IMR-90 (cell line): ENCODE results near the gene RASD2. TPM values are rescaled to one million over a fixed set of nuclear protein-coding genes. Genes with fewer than 3 reads are reported as not detected.

Experiments
- ATAC-seq: fragments of 200-7000 bp; cut with Tn5 transposase; 2 replicates; pipeline ENCODE4 v1.9.1; 2020; ENCODE audit warnings: low read depth, mild to moderate bottlenecking, moderate library complexity
- BruUV-seq: library from RNA; stranded (reverse); fragments of 400-500 nt; replicated peaks from 2 replicates; lab custom pipeline; 2021; lab: Mats Ljungman, UMichigan
- CTCF ChIA-PET: fragments of 300-600 bp; formaldehyde crosslinking; extraction: SDS; loops from one replicate; lab custom pipeline; 2021; ENCODE audit warnings: antibody characterized with exemption; lab: Yijun Ruan, JAX
- POLR2A ChIA-PET: fragments of 300-600 bp; sonication (Branson Sonifier 250); formaldehyde crosslinking; loops from one replicate; lab custom pipeline; 2022; ENCODE audit warnings: antibody characterized with exemption; ENCODE audit not compliant: unreplicated experiment; lab: Charles Lee
- DNase-seq: peaks from one replicate; pipeline ENCODE4 v3.0.0; 2013
- H2AFZ ChIP-seq: replicated peaks from 2 replicates; pipeline ENCODE3; 2013; ENCODE audit warnings: low read length, mild to moderate bottlenecking; ENCODE audit not compliant: poor library complexity
- H2AK5ac ChIP-seq: 2 replicates; pipeline ENCODE4 v1.6.1; 2013; ENCODE audit warnings: low read depth, low read length, inconsistent platforms
- H2AK9ac ChIP-seq: replicated peaks from 2 replicates; pipeline ENCODE3; 2013; ENCODE audit warnings: mild to moderate bottlenecking, low read depth, low read length, moderate library complexity; ENCODE audit not compliant: poor library complexity
- H2BK120ac ChIP-seq: 2 replicates; pipeline ENCODE4 v1.6.1; 2013; ENCODE audit warnings: low read depth, low read length, inconsistent platforms
- H2BK15ac ChIP-seq: 3 replicates; pipeline ENCODE4 v1.6.1; 2013; ENCODE audit warnings: low read depth, low read length, inconsistent platforms
- H2BK20ac ChIP-seq: 2 replicates; pipeline ENCODE4 v1.6.1; 2013; ENCODE audit warnings: low read depth, mild to moderate bottlenecking, inconsistent platforms, low read length, moderate library complexity
- H2BK5ac ChIP-seq: 2 replicates; pipeline ENCODE4 v1.6.1; 2013; ENCODE audit warnings: mild to moderate bottlenecking, low read depth, low read length, inconsistent platforms; ENCODE audit not compliant: poor library complexity, severe bottlenecking
- H3K14ac ChIP-seq: replicated peaks from 2 replicates; pipeline ENCODE4 v1.6.1; 2013; ENCODE audit warnings: low read depth, low read length, inconsistent platforms
- H3K18ac ChIP-seq: 2 replicates; pipeline ENCODE4 v1.6.1; 2013; ENCODE audit warnings: low read depth, low read length, control low read depth
- H3K23ac ChIP-seq: 2 replicates; pipeline ENCODE4 v1.6.1; 2013; ENCODE audit warnings: low read depth, low read length, inconsistent platforms
- H3K27ac ChIP-seq: 2 replicates; pipeline ENCODE4 v1.5.1; 2013; ENCODE audit warnings: mild to moderate bottlenecking, control low read depth, low read length; ENCODE audit not compliant: insufficient read depth
- H3K27me3 ChIP-seq: 2 replicates; pipeline ENCODE4 v1.6.1; 2013; ENCODE audit warnings: low read length; ENCODE audit not compliant: control insufficient read depth, insufficient read depth
- H3K36me3 ChIP-seq: 2 replicates; pipeline ENCODE4 v1.6.1; 2013; ENCODE audit warnings: low read length, mixed read lengths; ENCODE audit not compliant: control insufficient read depth, insufficient read depth
- H3K4ac ChIP-seq: 2 replicates; pipeline ENCODE4 v1.6.1; 2013; ENCODE audit warnings: low read depth, low read length, inconsistent platforms
- H3K4me1 ChIP-seq: 2 replicates; pipeline ENCODE4 v1.6.1; 2013; ENCODE audit warnings: low read length, mixed read lengths; ENCODE audit not compliant: control insufficient read depth, insufficient read depth
- H3K4me2 ChIP-seq: 2 replicates; pipeline ENCODE4 v1.6.1; 2013; ENCODE audit warnings: low read depth, mild to moderate bottlenecking, control low read depth, low read length, moderate library complexity
- H3K4me3 ChIP-seq: 2 replicates; pipeline ENCODE4 v1.5.1; 2013; ENCODE audit warnings: low read depth, mild to moderate bottlenecking, control low read depth, low read length, moderate library complexity; ENCODE audit not compliant: insufficient read depth
- H3K56ac ChIP-seq: 2 replicates; pipeline ENCODE4 v1.6.1; 2013; ENCODE audit warnings: low read length, inconsistent platforms; ENCODE audit not compliant: insufficient read depth; ENCODE audit errors: extremely low read depth
- H3K79me1 ChIP-seq, 2 experiments: 2 replicates each; pipeline ENCODE4 v1.6.1; 2013; ENCODE audit warnings: low read length in 2 of 2, inconsistent platforms in 1 of 2, low read depth in 1 of 2
- H3K9ac ChIP-seq: 2 replicates; pipeline ENCODE4 v1.6.1; 2013; ENCODE audit warnings: low read depth, low read length, control low read depth
- H3K9me1 ChIP-seq: 2 replicates; pipeline ENCODE4 v1.6.1; 2013; ENCODE audit warnings: low read length, inconsistent platforms; ENCODE audit not compliant: insufficient read depth
- H3K9me3 ChIP-seq: 2 replicates; pipeline ENCODE4 v1.6.1; 2013; ENCODE audit warnings: low read length; ENCODE audit not compliant: control insufficient read depth, insufficient read depth
- H4K20me1 ChIP-seq: 2 replicates; pipeline ENCODE4 v1.6.1; 2013; ENCODE audit warnings: low read length, inconsistent platforms; ENCODE audit not compliant: insufficient read depth
- H4K5ac ChIP-seq: 2 replicates; pipeline ENCODE4 v1.6.1; 2013; ENCODE audit warnings: mild to moderate bottlenecking, low read depth, low read length, control low read depth
- H4K8ac ChIP-seq, 2 experiments: 2 replicates each; pipeline ENCODE4 v1.6.1; 2013; ENCODE audit warnings: low read depth in 2 of 2, low read length in 2 of 2, control low read depth in 1 of 2, inconsistent platforms in 1 of 2
- H4K91ac ChIP-seq: 2 replicates; pipeline ENCODE4 v1.6.1; 2013; ENCODE audit warnings: low read depth, low read length, inconsistent platforms; ENCODE audit not compliant: insufficient read depth
- BHLHE40 ChIP-seq: fragments of 150-350 bp; IDR thresholded peaks from 2 replicates; pipeline ENCODE4 v1.6.1; 2016; ENCODE audit warnings: mild to moderate bottlenecking, low read depth, low read length
- CEBPB ChIP-seq: IDR thresholded peaks from 2 replicates; pipeline ENCODE4 v1.6.1; 2012; ENCODE audit warnings: low read depth, low read length, improper control_type of control experiment
- CHD1 ChIP-seq: IDR thresholded peaks from 2 replicates; pipeline ENCODE4 v1.6.1; 2012; ENCODE audit warnings: low read depth, low read length, improper control_type of control experiment
- CTCF ChIP-seq: conservative IDR thresholded peaks from 2 replicates; pipeline ENCODE4 v1.5.1; 2012; ENCODE audit warnings: mild to moderate bottlenecking, low read depth, low read length, improper control_type of control experiment
- FOS ChIP-seq: fragments of 150-350 bp; IDR thresholded peaks from 2 replicates; pipeline ENCODE4 v1.6.1; 2016; ENCODE audit warnings: low read depth, low read length
- MAFK ChIP-seq: IDR thresholded peaks from 2 replicates; pipeline ENCODE4 v1.6.1; 2012; ENCODE audit warnings: low read depth, low read length, improper control_type of control experiment
- MAZ ChIP-seq: IDR thresholded peaks from 2 replicates; pipeline ENCODE4 v1.6.1; 2012; ENCODE audit warnings: low read depth, mild to moderate bottlenecking, low read length, improper control_type of control experiment, moderate library complexity, borderline replicate concordance
- MXI1 ChIP-seq: IDR thresholded peaks from 2 replicates; pipeline ENCODE4 v1.6.1; 2012; ENCODE audit warnings: low read depth, mild to moderate bottlenecking, low read length, moderate library complexity, borderline replicate concordance
- NFE2L2 ChIP-seq: fragments of 150-350 bp; IDR thresholded peaks from 2 replicates; pipeline ENCODE4 v1.6.1; 2016; ENCODE audit warnings: low read depth, mild to moderate bottlenecking, low read length
- POLR2A ChIP-seq: IDR thresholded peaks from 2 replicates; pipeline ENCODE4 v1.6.1; 2012; ENCODE audit warnings: mild to moderate bottlenecking, low read depth, low read length
- RAD21 ChIP-seq: IDR thresholded peaks from 2 replicates; pipeline ENCODE4 v1.6.1; 2012; ENCODE audit warnings: low read length, improper control_type of control experiment
- RCOR1 ChIP-seq: IDR thresholded peaks from 2 replicates; pipeline ENCODE4 v1.6.1; 2012; ENCODE audit warnings: mild to moderate bottlenecking, low read length, improper control_type of control experiment; ENCODE audit not compliant: insufficient replicate concordance
- RFX5 ChIP-seq: IDR thresholded peaks from 2 replicates; pipeline ENCODE4 v1.8.0; 2012; ENCODE audit warnings: low read depth, mild to moderate bottlenecking, low read length, moderate library complexity
- SMC3 ChIP-seq: fragments of 150-350 bp; IDR thresholded peaks from 2 replicates; pipeline ENCODE4 v1.6.1; 2016; ENCODE audit warnings: low read depth, mild to moderate bottlenecking, antibody characterized with exemption, low read length, moderate library complexity
- USF2 ChIP-seq: fragments of 150-350 bp; IDR thresholded peaks from 2 replicates; pipeline ENCODE4 v1.6.1; 2017; ENCODE audit warnings: mild to moderate bottlenecking, antibody characterized with exemption, low read length, low read depth
- WGBS, 2 experiments: methylation state at CpG; one replicate each; pipeline versions ENCODE4 v1.1.5 to v1.1.7; 2013; ENCODE audit warnings: missing lambda C conversion rate in 2 of 2; ENCODE audit not compliant: insufficient read length in 1 of 2; ENCODE audit errors: extremely low coverage in 2 of 2; 5-methylcytosine and 5-hydroxymethylcytosine counted together
- dilution Hi-C: fragments of 300-500 bp; cut with HindIII; formaldehyde crosslinking; loops from one replicate; pipeline ENCODE4 v1.14.3; 2018; ENCODE audit warnings: low sequenced_read_pairs; ENCODE audit not compliant: unreplicated experiment
- in situ Hi-C: fragments of 300-500 bp; cut with MboI; formaldehyde crosslinking; loops from 3 replicates; pipeline ENCODE4 v1.14.3; 2019; ENCODE audit warnings: low sequenced_read_pairs, inconsistent platforms, mixed read lengths
- intact Hi-C: fragments of 100-400 bp; cut with micrococcal nuclease; formaldehyde crosslinking; loops from 2 replicates; pipeline ENCODE4 v1.10.0; 2022
- polyA plus RNA-seq, 3 experiments: library from polyadenylated mRNA; depleted of rRNA; stranded (reverse); fragments of >200 nt; gene quantifications; 2 replicates each; pipeline ENCODE4 v1.2.3, GENCODE V29; 2012; ENCODE audit warnings: low replicate concordance in 1 of 3
- total RNA-seq: library from RNA; depleted of rRNA; stranded (reverse); fragments of >200 nt; gene quantifications from 2 replicates; pipeline ENCODE4 v1.2.3, GENCODE V29; 2012
- TF ChIP-seq, protein P1 (sequence below): fragments of 150-350 bp; IDR thresholded peaks from 2 replicates; pipeline ENCODE4 v1.6.1; 2016; ENCODE audit warnings: low read depth, mild to moderate bottlenecking, low read length, moderate library complexity, borderline replicate concordance

The RASD2 gene
- total and polyA plus RNA-seq, 2 of the 4 experiments (the other 2 are of a cell fraction) = under 0.01 to 0.32 TPM

- no peak overlapping the region for H3K27ac ChIP-seq
- POLR2A ChIA-PET = no interaction called here
- ATAC-seq = peak; percentile 21; the same call in 1 of the 2 replicates
These were observed 15.5 kb upstream of the RASD2 start for GRCh38 chr22:35524966-35525686.

More at GRCh38 chr22:35524966-35525686, 15.5 kb upstream of the RASD2 start:
- no CpG with 5 or more reads among the region's 14 CpGs for WGBS, 2 experiments
- H2AK9ac ChIP-seq = no peak overlapping the region
- no peak overlapping the region for H2AFZ ChIP-seq
- H4K8ac ChIP-seq = no peak overlapping the region
- dilution Hi-C loops (no loop called here), intact Hi-C loops (no loop called here), in situ Hi-C loops (no loop called here)
- no peak overlapping the region for H3K9ac ChIP-seq
- H4K20me1 ChIP-seq = no peaks in the 10 kb centered on the region
- H3K56ac ChIP-seq = no peak overlapping the region
- DNase-seq = no peak
- no peak overlapping the region for H2BK120ac ChIP-seq
- CTCF ChIA-PET = no interaction called here
- peaks cover 3% of the 10 kb centered on the region; the same call in 1 of the 2 replicates for H3K4me1 ChIP-seq
- H4K5ac ChIP-seq = no peak overlapping the region
- no peak overlapping the region for H2BK20ac ChIP-seq
- H4K91ac ChIP-seq = no peak overlapping the region
- no peak overlapping the region for H3K4ac ChIP-seq
- no peak overlapping the region for H3K14ac ChIP-seq
- H3K27me3 ChIP-seq = peaks cover 19% of the 10 kb centered on the region
- no peak overlapping the region for H2AK5ac ChIP-seq
- H3K9me1 ChIP-seq = no peaks in the 10 kb centered on the region
- H2BK15ac ChIP-seq = no peak overlapping the region
- H2BK5ac ChIP-seq = no peak overlapping the region
- TF ChIP-seq FOS (no peak), BHLHE40 (no peak), NFE2L2 (no peak), MXI1 (no peak), RAD21 (no peak), MAZ (no peak), MAFK (no peak), POLR2A (no peak), CHD1 (no peak), CEBPB (no peak), CTCF (no peak), USF2 (no peak), RFX5 (no peak), SMC3 (no peak), RCOR1 (no peak)
- TF ChIP-seq, protein P1, sequence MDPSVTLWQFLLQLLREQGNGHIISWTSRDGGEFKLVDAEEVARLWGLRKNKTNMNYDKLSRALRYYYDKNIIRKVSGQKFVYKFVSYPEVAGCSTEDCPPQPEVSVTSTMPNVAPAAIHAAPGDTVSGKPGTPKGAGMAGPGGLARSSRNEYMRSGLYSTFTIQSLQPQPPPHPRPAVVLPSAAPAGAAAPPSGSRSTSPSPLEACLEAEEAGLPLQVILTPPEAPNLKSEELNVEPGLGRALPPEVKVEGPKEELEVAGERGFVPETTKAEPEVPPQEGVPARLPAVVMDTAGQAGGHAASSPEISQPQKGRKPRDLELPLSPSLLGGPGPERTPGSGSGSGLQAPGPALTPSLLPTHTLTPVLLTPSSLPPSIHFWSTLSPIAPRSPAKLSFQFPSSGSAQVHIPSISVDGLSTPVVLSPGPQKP = no peak
- no TSS peak for BruUV-seq
- no peak overlapping the region for H3K18ac ChIP-seq
- H3K79me1 ChIP-seq = no peaks in the 10 kb centered on the region
- no peak overlapping the region for H3K23ac ChIP-seq
- no peak overlapping the region for H3K4me3 ChIP-seq
- peaks cover 3% of the 10 kb centered on the region; the same call in 1 of the 2 replicates for H3K9me3 ChIP-seq
- no peak overlapping the region for H3K4me2 ChIP-seq
- no peaks in the 10 kb centered on the region for H3K36me3 ChIP-seq
